ENCODE data around the gene EXOC1.

EXOC1 gene

GRCh38 chr4:55948726-55949481 lies 95.5 kb downstream of the EXOC1 start, which contains the start of gene CEP135:
Gene CEP135 (plus strand): TSS chr4:55948945. CDS start chr4:55952131, 3,186 bp downstream.
- DNase-seq (ENCODE audit: low read depth in 2 of 2, low spot score in 1 of 2): peak; percentile 74 to 82

DNA sequence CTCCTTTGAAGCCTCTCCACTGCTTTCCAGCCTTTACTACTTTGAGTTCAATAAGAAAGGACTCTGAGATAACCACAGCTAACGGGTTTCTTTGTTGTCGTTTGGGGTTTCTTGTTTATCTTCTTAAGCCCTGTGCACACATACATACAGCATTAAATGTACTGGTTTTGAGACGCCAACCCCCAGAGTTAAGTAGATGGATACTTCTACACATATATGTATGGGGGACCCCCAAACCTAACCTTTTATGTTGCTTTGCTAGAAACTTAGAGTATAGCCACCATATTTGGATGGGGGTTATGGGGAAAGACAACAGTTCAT lies 96.0 kb downstream of the EXOC1 start:
- DNase-seq (ENCODE audit: low read depth in 2 of 2, low spot score in 1 of 2): no peak

- no peak for DNase-seq (ENCODE audit: low read depth in 2 of 2, low spot score in 1 of 2)
Measured at GRCh38 chr4:55951191-55951922, 97.9 kb downstream of the EXOC1 start.
